Peyer's patch (tissue), 4 donors: ENCODE measurements around the gene KCNQ1OT1.

ENCODE experiments used
- CTCF ChIP-seq, 6 experiments: fragments of 450-650 bp in 4 of 6; fragments of 200-600 bp in 2 of 6; sonication (generic) in 1 of 6; IDR thresholded peaks; one replicate each; pipeline ENCODE4 v1.5.1; 2017 to 2019; ENCODE audit warnings: antibody characterized with exemption in 6 of 6, mild to moderate bottlenecking in 3 of 6, moderate library complexity in 1 of 6
- POLR2A ChIP-seq, 2 donors: fragments of 450-650 bp; IDR thresholded peaks; one replicate each; pipeline ENCODE4 v1.5.1; 2017; ENCODE audit warnings: antibody characterized with exemption in 2 of 2, mild to moderate bottlenecking in 2 of 2, moderate library complexity in 2 of 2

- TF ChIP-seq CTCF (IDR thresholded peaks at IDR 0.05) (no peak), POLR2A (IDR thresholded peaks at IDR 0.05) (no peak)
Measured at GRCh38 chr11:2588809-2589537, 110.8 kb downstream of the KCNQ1OT1 start.
